SK-N-SH (cell line): ENCODE results near the gene SEZ6L. TPM values are rescaled to one million over a fixed set of nuclear protein-coding genes. Genes with fewer than 3 reads are reported as not detected.

Source experiments
- CTCF ChIA-PET: fragments of 300-600, 350-600 bp; formaldehyde crosslinking; extraction: SDS; loops from one replicate; lab custom pipeline; 2021; lab: Yijun Ruan, JAX
- POLR2A ChIA-PET: fragments of 350-600 bp; sonication (Branson Sonifier 250); formaldehyde crosslinking; extraction: SDS; loops from one replicate; lab custom pipeline; 2020; ENCODE audit warnings: antibody characterized with exemption, inconsistent platforms; lab: Yijun Ruan, JAX
- DNase-seq: peaks from one replicate; pipeline ENCODE4 v3.0.0; 2012
- H2AFZ ChIP-seq: fragments of 200-600 bp; sonication (generic); 2 replicates; pipeline ENCODE4 v1.8.1; 2016; ENCODE audit warnings: antibody characterized with exemption, mild to moderate bottlenecking, low read depth
- H3F3A ChIP-seq: fragments of 200-600 bp; sonication (generic); replicated peaks from 2 replicates; pipeline ENCODE3; 2016; ENCODE audit warnings: antibody characterized with exemption, mild to moderate bottlenecking; ENCODE audit not compliant: insufficient read depth
- H3K27ac ChIP-seq, 2 experiments: fragments of 200-500 bp in 1 of 2; fragments of 200-600 bp in 1 of 2; sonication (Bioruptor generic) in 1 of 2; sonication (generic), shearing (Covaris generic) in 1 of 2; 2 replicates each; pipeline versions ENCODE4 v1.5.1 to v1.6.1; 2014 to 2016; ENCODE audit warnings: low read depth in 2 of 2, inconsistent platforms in 1 of 2, low read length in 1 of 2, mild to moderate bottlenecking in 1 of 2, mixed read lengths in 1 of 2
- H3K27me3 ChIP-seq: fragments of 200-600 bp; sonication (generic), shearing (Covaris generic); 2 replicates; pipeline ENCODE4 v1.6.1; 2016; ENCODE audit warnings: mixed run types; ENCODE audit not compliant: insufficient read depth
- H3K36me3 ChIP-seq, 2 experiments: fragments of 200-500 bp in 1 of 2; fragments of 200-600 bp in 1 of 2; sonication (Bioruptor generic) in 1 of 2; sonication (generic) in 1 of 2; replicated peaks in 1 of 2; 2 replicates each; pipeline versions ENCODE3 to v1.5.1; 2014 to 2016; ENCODE audit warnings: low read length in 1 of 2, mild to moderate bottlenecking in 1 of 2; ENCODE audit not compliant: insufficient read depth in 2 of 2, control insufficient read depth in 1 of 2
- H3K4me1 ChIP-seq, 2 experiments: fragments of 200-500 bp in 1 of 2; fragments of 200-600 bp in 1 of 2; sonication (Bioruptor generic) in 1 of 2; sonication (generic), shearing (Covaris generic) in 1 of 2; 2 replicates each; pipeline versions ENCODE4 v1.5.1 to v1.6.1; 2014 to 2016; ENCODE audit warnings: low read depth in 1 of 2, low read length in 1 of 2, mixed run types in 1 of 2; ENCODE audit not compliant: insufficient read depth in 2 of 2, control insufficient read depth in 1 of 2
- H3K4me2 ChIP-seq: fragments of 200-600 bp; sonication (generic), shearing (Covaris generic); 2 replicates; pipeline ENCODE4 v1.6.1; 2017; ENCODE audit warnings: mixed run types
- H3K4me3 ChIP-seq, 2 experiments: fragments of 200-500 bp in 1 of 2; fragments of 200-600 bp in 1 of 2; sonication (Bioruptor generic) in 1 of 2; sonication (generic), shearing (Covaris generic) in 1 of 2; 2 replicates each; pipeline versions ENCODE4 v1.5.1 to v1.8.1; 2014 to 2016; ENCODE audit warnings: low read depth in 2 of 2, inconsistent platforms in 1 of 2, low read length in 1 of 2, mild to moderate bottlenecking in 1 of 2, mixed read lengths in 1 of 2, moderate library complexity in 1 of 2
- H3K79me2 ChIP-seq: fragments of 200-600 bp; sonication (generic); 2 replicates; pipeline ENCODE4 v1.8.1; 2017; ENCODE audit warnings: mild to moderate bottlenecking; ENCODE audit not compliant: insufficient read depth
- H3K9ac ChIP-seq: fragments of 200-600 bp; sonication (generic); 2 replicates; pipeline ENCODE4 v1.6.1; 2017; ENCODE audit warnings: mixed run types
- H3K9me2 ChIP-seq: fragments of 200-600 bp; sonication (generic); 2 replicates; pipeline ENCODE4 v1.6.1; 2017; ENCODE audit warnings: mixed run types
- H3K9me3 ChIP-seq: fragments of 200-600 bp; sonication (generic); 2 replicates; pipeline ENCODE4 v1.6.1; 2017; ENCODE audit warnings: mixed run types, mild to moderate bottlenecking, moderate library complexity
- H4K20me1 ChIP-seq: fragments of 200-600 bp; sonication (generic); 2 replicates; pipeline ENCODE4 v1.6.1; 2017; ENCODE audit warnings: mild to moderate bottlenecking, mixed run types; ENCODE audit not compliant: insufficient read depth
- ELF1 ChIP-seq: IDR thresholded peaks from 2 replicates; pipeline ENCODE4 v1.4.0; 2012
- EP300 ChIP-seq, 2 experiments: IDR thresholded peaks; 2 replicates each; pipeline versions ENCODE4 v1.4.0 to v1.6.1; 2012; ENCODE audit warnings: borderline replicate concordance in 1 of 2, low read depth in 1 of 2, low read length in 1 of 2
- FOSL2 ChIP-seq: IDR thresholded peaks from 2 replicates; pipeline ENCODE4 v1.4.0; 2012; ENCODE audit warnings: low read depth, mild to moderate bottlenecking, moderate library complexity, borderline replicate concordance
- GATA2 ChIP-seq: sonication (generic); formaldehyde crosslinking; IDR thresholded peaks from 2 replicates; pipeline ENCODE4 v1.5.0; 2020; ENCODE audit warnings: mild to moderate bottlenecking, missing genetic modification reagents
- MXI1 ChIP-seq: IDR thresholded peaks from 2 replicates; pipeline ENCODE4 v1.6.1; 2012; ENCODE audit warnings: mild to moderate bottlenecking, low read depth, low read length, improper control_type of control experiment
- RCOR1 ChIP-seq: fragments of 150-350 bp; IDR thresholded peaks from 2 replicates; pipeline ENCODE4 v1.6.1; 2017; ENCODE audit warnings: antibody characterized with exemption, low read length
- RXRA ChIP-seq: IDR thresholded peaks from 2 replicates; pipeline ENCODE4 v1.4.0; 2012; ENCODE audit warnings: low read depth, mild to moderate bottlenecking, borderline replicate concordance
- TCF12 ChIP-seq: IDR thresholded peaks from 2 replicates; pipeline ENCODE4 v1.4.0; 2012
- WGBS: methylation state at CpG from one replicate; pipeline ENCODE4 v1.1.6; 2017; ENCODE audit warnings: low lambda C conversion rate; 5-methylcytosine and 5-hydroxymethylcytosine counted together
- polyA plus RNA-seq, 3 experiments: library from polyadenylated mRNA; depleted of rRNA; stranded (reverse); fragments of >200 nt; gene quantifications; 2 replicates each; pipeline ENCODE4 v1.2.3, GENCODE V29; 2012
- TF ChIP-seq, protein P1 (sequence below): IDR thresholded peaks from 2 replicates; pipeline ENCODE4 v1.6.1; 2012; ENCODE audit warnings: mild to moderate bottlenecking, low read depth, low read length, moderate library complexity
- TF ChIP-seq, protein P2 (sequence below): IDR thresholded peaks from 2 replicates; pipeline ENCODE4 v1.4.0; 2012; ENCODE audit warnings: low read depth, borderline replicate concordance
- TF ChIP-seq, protein P3 (sequence below): IDR thresholded peaks from 2 replicates; pipeline ENCODE4 v1.4.0; 2012; ENCODE audit warnings: low read depth
- TF ChIP-seq, protein P4 (sequence below): fragments of 150-350 bp; IDR thresholded peaks from 2 replicates; pipeline ENCODE4 v1.6.1; 2016; ENCODE audit warnings: mild to moderate bottlenecking, low read depth, low read length
- TF ChIP-seq, protein P5 (sequence below): fragments of 200-600 bp; sonication (generic); IDR thresholded peaks from 2 replicates; pipeline ENCODE4 v1.6.1; 2017; ENCODE audit warnings: antibody characterized with exemption, mild to moderate bottlenecking, moderate library complexity
- TF ChIP-seq, protein P6 (sequence below): IDR thresholded peaks from 2 replicates; pipeline ENCODE4; 2012

Gene SEZ6L
- polyA plus RNA-seq, 1 of the 3 experiments (the other 2 are of a cell fraction): 0.10 TPM

DNA sequence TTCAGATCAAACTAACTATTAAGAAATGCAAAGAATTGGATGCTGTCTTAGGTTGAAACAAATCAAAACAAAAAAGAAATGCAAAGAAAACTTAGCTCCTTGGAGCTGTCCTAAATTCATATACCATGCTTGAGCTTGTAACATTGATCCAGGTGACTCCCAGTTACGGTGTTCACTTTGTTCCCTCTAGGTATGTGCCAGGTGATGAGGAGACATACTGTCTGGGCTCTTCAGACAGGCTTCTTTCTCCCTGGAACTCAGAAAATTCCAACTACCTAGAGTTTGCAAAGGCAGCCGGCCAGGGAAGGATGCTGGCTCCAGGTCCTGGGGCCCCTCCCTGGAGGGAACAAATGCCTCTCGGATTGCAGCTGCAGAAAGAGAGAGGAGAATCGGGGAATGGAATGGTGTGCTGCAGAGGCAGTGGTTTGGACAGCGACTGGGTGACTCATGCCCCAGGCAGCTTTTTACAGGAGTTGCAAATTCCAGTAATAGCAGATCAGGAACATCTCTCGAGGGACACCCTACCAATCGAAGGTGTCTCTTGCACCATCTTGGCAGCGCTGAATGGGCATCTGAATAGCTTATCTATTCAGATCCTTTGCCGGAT, 247.5 kb downstream of the SEZ6L start (continued):
- TF ChIP-seq, protein P1, sequence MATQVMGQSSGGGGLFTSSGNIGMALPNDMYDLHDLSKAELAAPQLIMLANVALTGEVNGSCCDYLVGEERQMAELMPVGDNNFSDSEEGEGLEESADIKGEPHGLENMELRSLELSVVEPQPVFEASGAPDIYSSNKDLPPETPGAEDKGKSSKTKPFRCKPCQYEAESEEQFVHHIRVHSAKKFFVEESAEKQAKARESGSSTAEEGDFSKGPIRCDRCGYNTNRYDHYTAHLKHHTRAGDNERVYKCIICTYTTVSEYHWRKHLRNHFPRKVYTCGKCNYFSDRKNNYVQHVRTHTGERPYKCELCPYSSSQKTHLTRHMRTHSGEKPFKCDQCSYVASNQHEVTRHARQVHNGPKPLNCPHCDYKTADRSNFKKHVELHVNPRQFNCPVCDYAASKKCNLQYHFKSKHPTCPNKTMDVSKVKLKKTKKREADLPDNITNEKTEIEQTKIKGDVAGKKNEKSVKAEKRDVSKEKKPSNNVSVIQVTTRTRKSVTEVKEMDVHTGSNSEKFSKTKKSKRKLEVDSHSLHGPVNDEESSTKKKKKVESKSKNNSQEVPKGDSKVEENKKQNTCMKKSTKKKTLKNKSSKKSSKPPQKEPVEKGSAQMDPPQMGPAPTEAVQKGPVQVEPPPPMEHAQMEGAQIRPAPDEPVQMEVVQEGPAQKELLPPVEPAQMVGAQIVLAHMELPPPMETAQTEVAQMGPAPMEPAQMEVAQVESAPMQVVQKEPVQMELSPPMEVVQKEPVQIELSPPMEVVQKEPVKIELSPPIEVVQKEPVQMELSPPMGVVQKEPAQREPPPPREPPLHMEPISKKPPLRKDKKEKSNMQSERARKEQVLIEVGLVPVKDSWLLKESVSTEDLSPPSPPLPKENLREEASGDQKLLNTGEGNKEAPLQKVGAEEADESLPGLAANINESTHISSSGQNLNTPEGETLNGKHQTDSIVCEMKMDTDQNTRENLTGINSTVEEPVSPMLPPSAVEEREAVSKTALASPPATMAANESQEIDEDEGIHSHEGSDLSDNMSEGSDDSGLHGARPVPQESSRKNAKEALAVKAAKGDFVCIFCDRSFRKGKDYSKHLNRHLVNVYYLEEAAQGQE: peak; percentile 93
- peak; percentile 80 for TF ChIP-seq FOSL2

DNA sequence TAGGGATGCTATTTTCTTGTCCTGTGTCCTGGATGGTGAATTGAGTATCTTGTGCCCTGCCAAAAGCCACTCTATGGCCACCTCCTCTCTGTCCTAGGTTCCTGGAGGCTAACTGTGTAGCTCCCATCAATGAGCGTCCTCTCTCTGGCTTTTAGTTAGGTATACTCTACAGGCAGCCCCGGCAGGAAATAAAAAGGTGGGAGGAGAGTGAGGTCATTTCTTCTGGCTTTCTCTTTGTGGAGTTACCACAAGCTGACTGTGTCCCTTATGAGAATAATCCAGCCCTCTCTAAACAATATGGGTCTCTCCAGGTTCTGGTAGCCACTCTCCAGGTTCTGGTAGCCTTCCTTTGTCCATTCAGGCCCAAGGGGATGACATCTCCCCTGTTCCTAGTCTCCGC, 248.1 kb downstream of the SEZ6L start:
- TF ChIP-seq RXRA: no peak
- no peak for TF ChIP-seq RCOR1
- Histone ChIP-seq H3K4me1 (peaks cover 0 to 2% of the 10 kb centered on the region in 2 experiments; a peak in 1 of 4 replicates), H3F3A (no peaks in the 10 kb centered on the region), H3K36me3 (no peaks in the 10 kb centered on the region), H3K9me3 (no peaks in the 10 kb centered on the region), H3K79me2 (no peaks in the 10 kb centered on the region), H2AFZ (no peak overlapping the region), H3K9me2 (no peaks in the 10 kb centered on the region), H3K4me3 (0 out of 4 replicates have a peak overlapping the region, but pooled peaks of 1 of the 2 experiments have one; percentile 1), H3K27ac (no peak overlapping the region), H4K20me1 (no peaks in the 10 kb centered on the region), H3K4me2 (no peak overlapping the region), H3K27me3 (no peaks in the 10 kb centered on the region; the same call in 1 of the 2 replicates), H3K9ac (no peak overlapping the region)
- no peak for DNase-seq
- CTCF ChIA-PET: no interaction called here
- POLR2A ChIA-PET: no interaction called here
- 64% methylated on average over 3 of the region's 3 CpGs for WGBS

DNA sequence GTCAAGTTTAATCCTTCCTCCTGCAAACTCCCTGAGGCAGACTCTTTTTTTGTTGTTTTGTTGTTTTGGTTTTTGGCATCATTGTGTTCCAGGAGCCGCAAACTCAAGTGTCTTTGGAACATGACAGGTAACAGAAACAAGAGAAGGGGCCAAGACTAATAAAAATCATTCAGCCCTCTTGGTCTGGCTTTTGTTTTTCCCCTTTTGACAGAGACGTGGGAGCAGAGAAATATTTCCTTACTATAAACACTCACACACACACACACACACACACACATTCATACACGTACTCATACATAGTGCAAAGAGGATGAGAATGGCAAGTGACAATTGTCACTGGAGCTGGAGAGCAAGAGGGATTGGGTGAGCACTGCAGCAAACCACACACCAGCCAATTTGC, 249.4 kb downstream of the SEZ6L start:
- Histone ChIP-seq H4K20me1 (no peaks in the 10 kb centered on the region), H3K27ac (no peak overlapping the region), H3K4me1 (peaks cover 0 to 2% of the 10 kb centered on the region in 2 experiments; a peak in 1 of 4 replicates), H3K4me3 (no peak overlapping the region), H3K9me2 (no peaks in the 10 kb centered on the region), H3K27me3 (no peaks in the 10 kb centered on the region; the same call in 1 of the 2 replicates), H3K36me3 (no peaks in the 10 kb centered on the region), H2AFZ (no peak overlapping the region), H3K79me2 (no peaks in the 10 kb centered on the region), H3F3A (no peaks in the 10 kb centered on the region), H3K4me2 (no peak overlapping the region)
- ChIA-PET POLR2A (no interaction called here), CTCF (interaction anchor here (1.0 to 3.6 kb wide), 2 partner anchors 42 to 58 kb away, joined by 3 to 22 read pairs; no protein-coding TSS in a partner anchor)
- WGBS: 46% methylated on average over 3 of the region's 3 CpGs
- no peak for DNase-seq
- TF ChIP-seq RCOR1: no peak
- TF ChIP-seq, protein P2, sequence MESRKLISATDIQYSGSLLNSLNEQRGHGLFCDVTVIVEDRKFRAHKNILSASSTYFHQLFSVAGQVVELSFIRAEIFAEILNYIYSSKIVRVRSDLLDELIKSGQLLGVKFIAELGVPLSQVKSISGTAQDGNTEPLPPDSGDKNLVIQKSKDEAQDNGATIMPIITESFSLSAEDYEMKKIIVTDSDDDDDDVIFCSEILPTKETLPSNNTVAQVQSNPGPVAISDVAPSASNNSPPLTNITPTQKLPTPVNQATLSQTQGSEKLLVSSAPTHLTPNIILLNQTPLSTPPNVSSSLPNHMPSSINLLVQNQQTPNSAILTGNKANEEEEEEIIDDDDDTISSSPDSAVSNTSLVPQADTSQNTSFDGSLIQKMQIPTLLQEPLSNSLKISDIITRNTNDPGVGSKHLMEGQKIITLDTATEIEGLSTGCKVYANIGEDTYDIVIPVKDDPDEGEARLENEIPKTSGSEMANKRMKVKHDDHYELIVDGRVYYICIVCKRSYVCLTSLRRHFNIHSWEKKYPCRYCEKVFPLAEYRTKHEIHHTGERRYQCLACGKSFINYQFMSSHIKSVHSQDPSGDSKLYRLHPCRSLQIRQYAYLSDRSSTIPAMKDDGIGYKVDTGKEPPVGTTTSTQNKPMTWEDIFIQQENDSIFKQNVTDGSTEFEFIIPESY: no peak
- TF ChIP-seq GATA2 (CRISPR knock-in tag): no peak
- TF ChIP-seq TCF12: no peak
- no peak for TF ChIP-seq EP300 (IDR thresholded peaks at IDR 0.05; ENCODE audit: borderline replicate concordance in 1 of 2, low read depth in 1 of 2, low read length in 1 of 2)
- no peak for TF ChIP-seq ELF1
- no peak for TF ChIP-seq RXRA
- TF ChIP-seq, protein P3, sequence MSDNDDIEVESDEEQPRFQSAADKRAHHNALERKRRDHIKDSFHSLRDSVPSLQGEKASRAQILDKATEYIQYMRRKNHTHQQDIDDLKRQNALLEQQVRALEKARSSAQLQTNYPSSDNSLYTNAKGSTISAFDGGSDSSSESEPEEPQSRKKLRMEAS: no peak
- TF ChIP-seq, protein P4, sequence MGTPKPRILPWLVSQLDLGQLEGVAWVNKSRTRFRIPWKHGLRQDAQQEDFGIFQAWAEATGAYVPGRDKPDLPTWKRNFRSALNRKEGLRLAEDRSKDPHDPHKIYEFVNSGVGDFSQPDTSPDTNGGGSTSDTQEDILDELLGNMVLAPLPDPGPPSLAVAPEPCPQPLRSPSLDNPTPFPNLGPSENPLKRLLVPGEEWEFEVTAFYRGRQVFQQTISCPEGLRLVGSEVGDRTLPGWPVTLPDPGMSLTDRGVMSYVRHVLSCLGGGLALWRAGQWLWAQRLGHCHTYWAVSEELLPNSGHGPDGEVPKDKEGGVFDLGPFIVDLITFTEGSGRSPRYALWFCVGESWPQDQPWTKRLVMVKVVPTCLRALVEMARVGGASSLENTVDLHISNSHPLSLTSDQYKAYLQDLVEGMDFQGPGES: no peak
- TF ChIP-seq, protein P5, sequence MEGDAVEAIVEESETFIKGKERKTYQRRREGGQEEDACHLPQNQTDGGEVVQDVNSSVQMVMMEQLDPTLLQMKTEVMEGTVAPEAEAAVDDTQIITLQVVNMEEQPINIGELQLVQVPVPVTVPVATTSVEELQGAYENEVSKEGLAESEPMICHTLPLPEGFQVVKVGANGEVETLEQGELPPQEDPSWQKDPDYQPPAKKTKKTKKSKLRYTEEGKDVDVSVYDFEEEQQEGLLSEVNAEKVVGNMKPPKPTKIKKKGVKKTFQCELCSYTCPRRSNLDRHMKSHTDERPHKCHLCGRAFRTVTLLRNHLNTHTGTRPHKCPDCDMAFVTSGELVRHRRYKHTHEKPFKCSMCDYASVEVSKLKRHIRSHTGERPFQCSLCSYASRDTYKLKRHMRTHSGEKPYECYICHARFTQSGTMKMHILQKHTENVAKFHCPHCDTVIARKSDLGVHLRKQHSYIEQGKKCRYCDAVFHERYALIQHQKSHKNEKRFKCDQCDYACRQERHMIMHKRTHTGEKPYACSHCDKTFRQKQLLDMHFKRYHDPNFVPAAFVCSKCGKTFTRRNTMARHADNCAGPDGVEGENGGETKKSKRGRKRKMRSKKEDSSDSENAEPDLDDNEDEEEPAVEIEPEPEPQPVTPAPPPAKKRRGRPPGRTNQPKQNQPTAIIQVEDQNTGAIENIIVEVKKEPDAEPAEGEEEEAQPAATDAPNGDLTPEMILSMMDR: no peak
- no peak for TF ChIP-seq MXI1
- TF ChIP-seq, protein P6, sequence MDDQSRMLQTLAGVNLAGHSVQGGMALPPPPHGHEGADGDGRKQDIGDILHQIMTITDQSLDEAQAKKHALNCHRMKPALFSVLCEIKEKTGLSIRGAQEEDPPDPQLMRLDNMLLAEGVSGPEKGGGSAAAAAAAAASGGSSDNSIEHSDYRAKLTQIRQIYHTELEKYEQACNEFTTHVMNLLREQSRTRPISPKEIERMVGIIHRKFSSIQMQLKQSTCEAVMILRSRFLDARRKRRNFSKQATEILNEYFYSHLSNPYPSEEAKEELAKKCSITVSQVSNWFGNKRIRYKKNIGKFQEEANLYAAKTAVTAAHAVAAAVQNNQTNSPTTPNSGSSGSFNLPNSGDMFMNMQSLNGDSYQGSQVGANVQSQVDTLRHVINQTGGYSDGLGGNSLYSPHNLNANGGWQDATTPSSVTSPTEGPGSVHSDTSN: no peak
- TF ChIP-seq, all 33 proteins: peak for 0
- Histone ChIP-seq H3K9me3 (no peaks in the 10 kb centered on the region), H3K9ac (no peak overlapping the region)
